ENCODE results near the gene NFATC3.
"Not testable (repeated sequence)": the region's sequence is repeated elsewhere in the genome, so short reads cannot be mapped to it uniquely, and the experiment has no call there.

The NFATC3 gene

DNA sequence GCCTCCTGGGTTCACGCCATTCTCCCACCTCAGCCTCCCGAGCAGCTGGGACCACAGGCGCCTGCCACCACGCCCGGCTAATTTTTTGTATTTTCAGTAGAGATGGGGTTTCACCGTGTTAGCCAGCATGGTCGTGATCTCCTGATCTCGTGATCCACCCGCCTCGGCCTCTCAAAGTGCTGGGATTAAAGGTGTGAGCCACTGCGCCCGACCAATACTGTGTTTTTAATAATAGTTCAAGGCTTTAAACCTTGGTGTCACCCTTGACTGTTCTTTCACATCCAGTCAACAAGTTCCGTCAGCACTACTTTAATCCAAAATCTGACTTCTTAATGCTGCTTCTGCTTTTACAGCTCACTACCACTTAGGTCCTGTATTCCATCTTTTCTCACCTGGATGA lies 33.8 kb downstream of the NFATC3 start:
- DNase-seq (ENCODE audit: low spot score): not testable (repeated sequence)

DNA sequence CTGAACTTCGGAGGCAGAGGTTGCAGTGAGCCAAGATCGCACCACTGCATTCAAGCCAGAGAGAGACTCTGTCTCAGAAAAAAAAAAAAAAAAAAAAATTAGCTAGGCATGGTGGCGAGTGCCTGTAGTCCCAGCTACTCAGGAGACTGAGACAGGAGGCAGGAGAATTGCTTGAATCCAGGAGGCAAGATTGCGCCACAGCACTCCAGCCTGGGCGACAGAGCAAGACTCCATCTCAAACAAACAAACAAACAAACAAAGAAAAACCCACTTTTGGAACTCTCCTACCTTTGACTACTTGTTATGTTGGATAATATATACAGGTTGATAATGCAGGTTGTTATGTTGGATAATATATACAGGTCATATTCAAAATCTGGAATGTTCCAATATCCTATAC lies 35.3 kb downstream of the NFATC3 start:
- DNase-seq (ENCODE audit: low spot score): not testable (repeated sequence)

DNA sequence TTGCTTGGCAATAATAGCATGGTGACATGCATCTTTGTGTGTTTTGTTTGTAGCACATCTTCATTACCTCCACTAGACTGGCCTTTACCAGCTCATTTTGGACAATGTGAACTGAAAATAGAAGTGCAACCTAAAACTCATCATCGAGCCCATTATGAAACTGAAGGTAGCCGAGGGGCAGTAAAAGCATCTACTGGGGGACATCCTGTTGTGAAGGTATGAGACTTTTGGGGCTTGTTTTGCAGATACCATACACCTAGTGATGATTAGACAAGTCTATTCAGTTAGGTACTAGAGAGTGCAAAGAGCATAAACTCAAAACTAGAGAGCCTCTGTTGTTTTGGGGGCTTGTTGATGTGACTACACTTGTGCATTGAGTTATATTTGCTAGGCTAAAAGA lies 41.2 kb downstream of the NFATC3 start:
- no peak for DNase-seq (ENCODE audit: low spot score)

DNA sequence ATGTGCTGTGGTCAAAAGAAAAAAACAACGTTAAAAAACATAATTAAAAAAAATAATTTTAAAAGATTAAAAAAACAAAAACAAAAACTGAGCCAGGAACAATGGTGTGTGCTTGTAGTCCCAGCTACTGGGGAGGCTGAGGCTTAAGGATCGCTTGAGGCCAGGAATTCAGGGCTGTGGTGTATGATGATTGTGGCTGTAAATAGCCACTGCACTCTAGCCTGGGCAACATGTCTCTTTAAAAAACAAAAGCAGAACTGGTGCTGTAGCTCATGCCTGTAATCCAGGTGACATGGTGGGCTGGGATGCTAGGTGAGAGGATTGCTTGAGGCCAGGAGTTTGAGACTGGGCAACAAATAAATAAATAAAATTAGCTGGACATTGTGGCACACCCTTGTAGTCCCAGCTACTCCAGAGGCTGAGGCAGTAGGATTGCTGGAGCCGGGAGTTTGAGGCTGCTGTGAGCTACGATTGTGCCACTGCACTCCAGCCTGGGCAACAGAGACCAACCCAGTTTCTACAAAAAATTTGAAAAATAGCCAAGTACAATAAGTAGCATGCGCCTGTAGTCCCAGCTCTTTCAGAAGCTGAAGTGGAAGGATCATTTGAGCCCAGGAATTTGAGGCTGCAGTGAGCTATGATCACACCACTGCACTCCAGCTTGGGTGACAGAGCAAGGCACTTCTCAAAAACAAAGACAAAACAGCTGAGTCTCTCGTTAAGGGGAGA lies 43.6 kb downstream of the NFATC3 start:
- no peak for DNase-seq (ENCODE audit: low spot score)

- no peak for DNase-seq (ENCODE audit: low spot score)
These were observed 45.4 kb downstream of the NFATC3 start for GRCh38 chr16:68130520-68130919.

DNA sequence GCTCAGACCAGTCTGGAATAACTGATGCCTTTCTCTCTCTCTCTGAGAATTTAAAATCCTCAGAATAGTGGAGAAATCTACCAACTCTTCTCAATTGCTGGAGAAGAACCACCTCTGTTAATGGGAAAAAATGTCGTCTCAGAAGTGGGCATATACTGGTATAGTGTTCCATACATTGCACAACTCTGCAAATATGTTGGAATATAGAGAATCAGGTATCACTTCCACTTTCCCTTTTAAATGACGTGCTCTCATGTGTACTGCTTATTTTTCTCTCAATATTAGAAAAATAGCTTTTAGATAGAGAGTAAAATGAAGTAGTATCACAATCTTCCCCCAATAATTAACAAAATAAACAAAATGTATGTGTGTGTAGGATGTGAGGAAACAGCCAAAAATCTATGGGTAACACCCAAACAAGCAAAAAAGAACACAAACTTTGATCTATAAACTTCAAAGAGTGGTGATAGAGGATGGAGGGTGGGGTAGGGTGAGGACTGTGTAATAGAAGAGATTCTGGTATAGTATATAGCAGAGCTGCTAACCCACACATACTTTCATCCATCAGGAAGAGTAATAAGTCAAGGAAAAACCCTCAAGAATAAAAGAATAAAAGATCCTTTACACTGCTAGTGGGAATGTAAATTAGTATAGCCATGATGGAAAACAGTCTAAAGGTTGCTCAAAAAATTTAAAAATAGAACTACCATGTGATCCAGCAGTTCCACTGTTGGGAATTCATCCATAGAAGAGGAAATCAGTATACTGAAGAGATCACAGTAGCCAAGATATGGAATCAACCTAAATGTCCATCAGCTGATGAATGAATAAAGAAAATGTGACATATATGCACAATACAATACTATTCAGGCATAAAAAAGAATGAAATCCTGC lies 46.9 kb downstream of the NFATC3 start:
- DNase-seq (ENCODE audit: low spot score): no peak

DNA sequence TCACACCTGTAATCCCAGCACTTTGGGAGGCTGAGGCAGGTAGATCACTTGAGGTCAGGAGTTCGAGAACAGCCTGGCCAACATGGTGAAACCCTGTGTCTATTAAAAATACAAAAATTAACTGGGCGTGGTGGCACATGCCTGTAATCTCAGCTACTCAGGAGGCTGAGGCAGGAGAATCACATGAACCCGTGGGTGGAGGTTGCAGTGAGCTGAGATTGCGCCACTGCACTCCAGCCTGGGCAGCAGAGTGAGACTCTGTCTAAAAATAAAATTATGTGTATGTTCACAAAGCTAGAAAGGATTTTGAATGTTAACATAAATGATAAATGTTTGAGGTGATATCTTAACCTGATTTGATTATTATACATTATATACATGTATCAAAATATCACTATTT lies 47.8 kb downstream of the NFATC3 start:
- DNase-seq (ENCODE audit: low spot score): not testable (repeated sequence)

- DNase-seq (ENCODE audit: low spot score): no peak
These were observed 49.5 kb downstream of the NFATC3 start for GRCh38 chr16:68134644-68135043.

DNA sequence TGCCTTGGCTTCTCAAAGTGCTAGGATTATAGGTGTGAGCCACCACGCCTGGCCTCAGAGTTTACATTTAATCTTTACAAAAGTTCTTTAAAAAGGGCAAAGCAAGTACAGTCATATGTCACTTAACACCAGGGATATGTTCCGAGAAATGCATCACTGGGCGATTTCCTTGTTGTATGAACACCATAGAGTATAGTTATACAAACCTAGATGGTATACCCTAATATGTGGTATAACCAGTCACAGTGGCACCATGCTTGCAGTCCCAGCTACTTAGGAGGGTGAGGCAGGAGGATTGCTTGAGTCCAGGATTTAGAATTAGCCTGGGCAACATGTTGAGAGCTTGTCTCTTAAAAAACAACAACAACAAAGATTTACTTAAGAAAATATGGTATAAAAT lies 51.3 kb downstream of the NFATC3 start:
- no peak for DNase-seq (ENCODE audit: low spot score)

- no peak for DNase-seq (ENCODE audit: low spot score)
These were observed 58.8 kb downstream of the NFATC3 start for GRCh38 chr16:68144008-68144407.

DNA sequence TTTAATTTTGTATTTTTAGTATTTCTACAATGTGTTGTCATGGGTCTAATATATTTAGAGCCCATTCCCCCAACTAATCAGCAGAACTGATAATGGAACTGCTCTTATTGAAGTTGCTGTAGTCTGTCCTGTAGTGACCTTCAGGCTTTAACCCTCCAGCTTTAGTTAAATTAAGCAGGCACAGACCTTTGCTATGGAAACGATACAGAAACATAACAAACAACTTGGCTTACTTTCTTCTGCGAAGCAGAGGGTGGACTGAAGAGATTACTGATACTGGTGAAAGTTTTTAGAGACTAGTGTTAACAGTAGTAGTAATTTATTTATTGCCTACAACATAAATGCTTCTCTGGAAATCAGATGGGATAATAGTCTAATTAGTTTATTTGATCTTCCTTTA lies 61.4 kb downstream of the NFATC3 start:
- DNase-seq (ENCODE audit: low spot score): no peak

- no peak for DNase-seq (ENCODE audit: low spot score)
These were observed 62.3 kb downstream of the NFATC3 start for GRCh38 chr16:68147444-68147843.

DNA sequence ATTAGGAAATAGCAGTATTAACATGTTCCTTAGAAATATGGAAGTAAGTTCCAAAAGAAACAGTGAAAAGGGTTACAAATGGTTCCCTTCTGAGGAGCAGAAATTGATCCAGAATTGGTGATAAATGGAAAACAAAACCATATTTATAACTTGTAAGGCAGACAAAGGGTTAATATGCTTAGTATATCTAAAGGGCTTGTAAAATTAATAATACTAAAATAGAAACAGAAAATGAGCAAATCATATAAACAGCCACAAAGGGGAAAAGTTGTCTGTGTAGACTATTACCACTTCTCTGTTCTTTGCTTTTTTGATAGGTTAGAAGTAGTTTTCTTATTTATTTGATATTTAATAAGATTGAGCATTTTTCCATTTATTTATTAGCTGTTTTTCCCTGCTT lies 64.4 kb downstream of the NFATC3 start:
- DNase-seq (ENCODE audit: low spot score): no peak

GRCh38 chr16:68155425-68155824 lies 70.3 kb downstream of the NFATC3 start:
- DNase-seq (ENCODE audit: low spot score): no peak

DNA sequence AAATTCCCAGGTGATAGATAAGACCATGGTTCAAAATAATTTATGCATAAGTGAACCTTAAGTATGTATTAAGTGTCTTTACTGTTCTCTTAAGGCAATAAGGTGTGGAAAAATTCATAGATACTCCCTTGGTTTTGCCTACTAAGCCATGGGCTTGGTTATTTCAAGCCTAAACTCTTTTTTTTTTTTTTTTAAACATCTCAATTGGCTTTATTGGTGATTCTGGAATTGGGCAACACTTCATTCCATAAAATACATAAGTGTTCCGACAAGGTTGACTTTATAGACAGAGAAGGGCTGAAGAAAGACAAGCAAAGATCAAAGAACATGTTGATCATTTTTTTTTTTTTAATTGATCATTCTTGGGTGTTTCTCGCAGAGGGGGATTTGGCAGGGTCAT lies 77.2 kb downstream of the NFATC3 start:
- DNase-seq (ENCODE audit: low spot score): no peak

- not testable (repeated sequence) for DNase-seq (ENCODE audit: low spot score)
These were observed 78.1 kb downstream of the NFATC3 start for GRCh38 chr16:68163275-68163674.

DNA sequence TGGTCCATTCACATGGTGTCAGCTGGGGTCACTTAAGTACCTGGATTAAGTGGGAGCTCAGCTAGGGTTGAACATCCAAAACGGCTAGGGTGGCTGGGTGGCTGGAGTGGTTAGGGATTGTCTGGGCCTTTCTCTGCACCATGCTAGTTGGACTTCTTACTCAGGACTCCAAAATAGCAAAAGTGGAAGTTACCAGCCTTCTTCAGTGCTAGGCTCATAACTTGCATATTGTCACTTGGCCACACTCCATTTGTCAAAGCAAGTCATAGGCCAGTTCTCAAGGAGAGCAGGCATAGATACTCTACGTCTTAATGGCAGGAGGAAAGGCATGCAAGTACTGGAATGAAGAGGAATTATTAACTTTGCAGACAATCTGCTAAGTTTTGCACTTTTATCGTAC lies 81.1 kb downstream of the NFATC3 start:
- DNase-seq (ENCODE audit: low spot score): no peak

GRCh38 chr16:68179196-68179795 lies 94.1 kb downstream of the NFATC3 start:
- no peak for DNase-seq (ENCODE audit: low spot score)

DNA sequence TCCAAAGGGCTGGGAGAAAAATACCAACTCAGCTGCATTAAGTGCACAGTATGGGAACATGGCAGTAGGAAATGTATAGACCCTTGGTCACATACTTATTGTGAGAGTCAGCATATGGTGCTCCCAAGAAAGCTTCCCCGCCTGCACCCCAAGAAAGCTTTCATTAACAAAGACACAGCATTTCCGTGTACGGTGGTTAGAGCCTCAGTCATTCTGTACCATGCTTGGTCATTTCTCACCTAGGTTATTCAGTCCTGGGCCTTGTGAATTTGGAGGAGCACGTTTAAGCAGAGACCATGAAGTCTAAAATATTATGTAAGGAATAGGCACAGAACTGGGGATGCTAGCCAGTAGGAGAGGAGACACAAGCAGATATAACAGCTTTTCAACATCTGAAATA lies 94.7 kb downstream of the NFATC3 start:
- no peak for DNase-seq (ENCODE audit: low spot score)

DNA sequence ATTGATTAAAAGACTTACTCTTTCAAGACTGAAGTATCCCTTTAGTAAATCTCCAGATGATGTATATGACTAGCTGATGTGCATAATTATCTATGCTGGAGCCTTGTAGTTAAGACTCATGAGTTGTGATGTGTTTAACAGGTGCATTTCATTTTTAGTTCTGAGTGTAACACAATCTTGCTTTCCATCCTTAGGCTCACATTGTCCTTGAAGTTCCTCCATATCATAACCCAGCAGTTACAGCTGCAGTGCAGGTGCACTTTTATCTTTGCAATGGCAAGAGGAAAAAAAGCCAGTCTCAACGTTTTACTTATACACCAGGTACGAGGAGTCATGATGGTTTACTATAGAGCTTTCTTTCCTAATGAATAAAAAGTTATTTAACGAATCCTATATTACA lies 97.9 kb downstream of the NFATC3 start:
- DNase-seq (ENCODE audit: low spot score): no peak

DNA sequence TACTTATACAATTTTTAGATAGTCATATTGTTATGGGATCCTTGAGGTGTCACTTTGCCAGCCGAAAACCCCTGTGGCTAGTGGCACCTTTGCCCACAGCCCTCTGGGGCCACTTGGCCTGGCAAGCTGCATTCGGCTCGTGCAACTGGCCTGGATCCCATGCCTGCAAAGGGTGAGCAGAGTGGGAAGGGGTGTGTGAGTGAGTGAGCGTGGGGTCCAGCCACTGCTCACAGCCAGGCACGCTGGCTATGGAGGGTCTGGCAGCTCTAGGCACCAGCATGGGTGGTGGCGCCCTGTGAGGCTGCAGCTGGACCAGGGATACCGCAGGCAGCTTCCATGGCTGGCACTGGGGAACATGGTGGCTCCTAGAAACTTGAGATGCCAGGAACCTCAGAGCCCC lies 101.7 kb downstream of the NFATC3 start:
- DNase-seq (ENCODE audit: low spot score): no peak

- no peak for DNase-seq (ENCODE audit: low spot score)
These were observed 102.3 kb downstream of the NFATC3 start for GRCh38 chr16:68187505-68187904.

- DNase-seq (ENCODE audit: low spot score): no peak
These were observed 103.0 kb downstream of the NFATC3 start for GRCh38 chr16:68188170-68188569.
